HTR-8/SVneo (cell line): ENCODE data around the gene KLHL29.
"Not testable (repeated sequence)": the region's sequence is repeated elsewhere in the genome, so short reads cannot be mapped to it uniquely, and the experiment has no call there.

Experiments
- DNase-seq: peaks from one replicate; pipeline ENCODE4 v3.0.0; 2011; ENCODE audit warnings: low spot score, mixed read lengths; ENCODE audit not compliant: insufficient read length
- FAIRE-seq: peaks from 2 replicates; lab custom pipeline; 2011; peaks lifted over from hg19 to GRCh38; lab: Jason Lieb, UNC

Gene KLHL29

DNA sequence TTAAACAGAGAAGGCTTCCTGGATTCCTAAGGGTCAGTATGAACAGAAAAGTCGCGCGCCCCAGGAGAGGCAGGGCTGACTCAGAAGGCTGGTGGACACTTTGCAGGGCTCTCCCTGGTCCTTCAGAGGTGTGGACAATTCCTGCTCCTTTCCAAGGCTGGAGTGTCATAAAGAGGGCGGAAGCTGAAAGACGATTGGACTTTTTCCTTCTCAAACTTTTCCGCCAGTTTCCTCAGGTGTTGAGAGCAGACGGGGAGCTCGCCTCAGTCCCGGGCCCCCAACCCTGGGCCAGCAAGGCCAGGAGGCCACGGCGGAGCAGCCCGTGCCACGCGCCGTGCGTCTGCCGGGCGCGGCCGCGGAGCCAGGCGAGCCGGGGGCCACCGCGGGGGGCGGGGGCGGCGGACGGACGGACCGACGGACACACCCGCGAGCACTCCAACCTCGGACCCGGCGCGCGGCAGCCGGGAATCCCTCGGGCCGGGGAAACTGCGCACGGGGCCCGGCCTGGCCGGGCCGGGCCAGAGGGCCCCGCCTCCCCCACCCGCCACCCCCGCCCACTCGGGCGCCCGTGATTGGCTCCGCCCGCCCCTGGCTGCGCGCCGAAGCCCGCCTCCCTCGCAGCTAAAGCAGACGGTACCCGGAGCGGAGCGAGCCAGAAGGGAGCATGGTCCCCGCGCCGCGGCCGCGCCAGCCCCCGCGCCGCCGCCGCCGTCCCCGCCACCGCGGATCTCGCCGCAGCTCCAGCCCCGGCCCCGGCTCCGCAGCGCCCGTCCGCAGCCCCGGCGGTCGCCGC lies at the start of gene KLHL29:
Gene KLHL29, plus strand, starts transcription at position 629 of the 793 bp plus-strand sequence. CDS start 177,018 bp downstream, outside the sequence.
- no peak for FAIRE-seq
- peak; percentile 83 for DNase-seq

DNA sequence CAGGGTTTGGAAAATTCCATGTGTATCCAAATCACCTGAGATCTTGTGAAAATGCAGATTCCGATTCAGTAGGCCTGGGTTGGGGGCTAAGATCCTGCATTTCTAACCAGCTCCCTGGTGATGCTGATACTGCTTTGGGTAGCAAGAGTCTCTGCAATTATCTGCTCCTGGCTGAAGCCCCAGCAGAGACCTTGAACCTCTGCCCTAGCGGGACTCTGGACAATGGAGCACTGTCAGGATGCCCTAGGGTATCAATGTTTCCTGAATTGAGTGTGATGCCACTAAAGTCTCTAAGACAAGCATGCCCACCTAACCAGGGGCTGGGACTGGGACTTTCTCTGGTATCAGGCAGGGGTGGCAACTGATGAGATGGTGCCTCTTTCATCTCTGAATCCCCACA lies 49.4 kb upstream of the KLHL29 start:
- DNase-seq, result no peak
- FAIRE-seq, result no peak

DNA sequence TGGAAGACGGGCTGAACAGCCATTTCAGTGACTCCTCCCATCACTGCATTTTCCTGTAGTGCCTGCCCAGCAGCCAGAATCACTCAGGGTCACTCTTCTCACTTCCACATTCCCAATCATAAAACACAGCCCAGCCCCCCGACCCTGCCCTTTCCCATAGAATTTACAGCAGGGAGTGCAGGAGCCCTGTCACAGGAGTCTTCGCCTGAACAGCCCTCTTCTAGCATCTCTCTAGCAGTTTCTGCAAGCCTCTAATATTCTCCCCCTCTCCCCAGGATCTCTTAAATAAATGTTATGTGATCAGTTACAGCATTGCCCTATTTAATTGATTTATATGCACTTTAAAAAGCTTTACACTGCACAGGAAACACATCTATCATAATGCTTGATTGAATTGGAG lies 42.9 kb upstream of the KLHL29 start:
- no peak for DNase-seq
- no peak for FAIRE-seq

DNA sequence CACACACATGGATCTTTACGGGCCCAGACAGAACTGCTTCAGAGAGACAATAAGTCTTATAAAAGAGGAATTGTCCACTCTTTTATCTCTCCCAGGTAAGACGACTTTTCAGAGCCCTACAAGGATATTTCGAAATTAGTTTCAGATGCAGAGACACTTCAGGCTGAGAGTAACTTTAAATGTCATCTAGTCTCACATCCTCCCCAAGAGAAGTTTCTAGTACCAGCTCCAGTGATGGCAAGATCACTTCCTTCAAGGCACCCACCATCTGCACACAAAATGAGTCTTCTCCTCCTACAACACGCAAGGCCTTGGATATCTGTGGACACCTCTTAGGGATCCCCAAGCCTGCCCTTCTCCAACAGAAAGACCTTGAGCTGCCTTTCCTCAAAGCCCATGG lies 39.0 kb upstream of the KLHL29 start:
- FAIRE-seq (no peak), DNase-seq (no peak)

DNA sequence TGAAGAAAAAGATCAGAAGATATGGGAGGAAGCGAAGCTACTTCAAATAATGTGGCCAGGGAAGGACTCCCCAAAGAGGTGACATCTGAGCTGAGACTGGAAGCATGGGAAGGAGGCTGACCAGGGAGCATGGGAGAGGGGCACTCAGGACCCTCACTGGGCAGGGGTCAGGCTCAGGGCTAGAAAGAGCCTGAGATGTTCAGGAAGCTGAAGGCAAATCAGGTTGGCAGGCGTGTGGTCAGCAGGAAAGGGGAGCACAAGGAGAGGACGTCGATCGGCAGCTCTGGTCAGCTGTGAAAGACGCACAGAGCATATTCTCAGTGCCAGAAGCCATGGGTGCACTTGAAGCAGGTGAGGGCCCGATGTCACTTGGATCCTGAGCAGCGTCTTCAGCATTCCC lies 38.2 kb upstream of the KLHL29 start:
- no peak for FAIRE-seq

DNA sequence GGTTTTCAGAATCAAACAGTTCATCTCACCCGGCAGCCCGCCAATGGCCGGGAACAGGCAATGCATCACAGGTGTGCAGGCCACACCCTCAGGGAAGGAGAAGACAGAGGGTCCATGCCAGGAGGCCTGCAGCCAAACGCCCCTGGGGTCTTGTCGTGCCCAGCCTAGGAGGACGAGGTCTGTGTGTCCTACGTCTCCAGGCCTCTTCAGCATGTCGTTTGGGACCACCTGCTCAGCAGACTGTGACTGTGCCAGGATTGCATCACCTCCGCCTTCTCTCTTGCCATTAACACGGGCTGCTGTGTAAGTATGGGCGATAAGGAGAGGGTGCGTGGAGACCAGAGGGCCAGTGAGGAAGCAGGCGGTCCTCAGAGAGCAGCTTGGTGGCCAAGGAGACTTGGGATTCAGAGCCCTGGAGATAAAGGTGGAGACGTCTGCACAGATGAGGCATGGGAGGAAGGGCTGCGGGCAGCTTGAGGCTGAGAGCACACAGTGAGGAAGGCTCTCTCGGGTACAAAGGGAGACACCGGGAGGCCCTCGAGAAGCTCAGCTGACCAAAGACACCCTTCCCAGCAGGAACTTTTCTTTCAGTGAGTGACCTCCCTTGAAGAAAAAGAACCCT lies 37.4 kb upstream of the KLHL29 start:
- FAIRE-seq (no peak), DNase-seq (no peak)

More for the DNA sequence above, 38.2 kb upstream of the KLHL29 start:
- DNase-seq, result no peak

DNA sequence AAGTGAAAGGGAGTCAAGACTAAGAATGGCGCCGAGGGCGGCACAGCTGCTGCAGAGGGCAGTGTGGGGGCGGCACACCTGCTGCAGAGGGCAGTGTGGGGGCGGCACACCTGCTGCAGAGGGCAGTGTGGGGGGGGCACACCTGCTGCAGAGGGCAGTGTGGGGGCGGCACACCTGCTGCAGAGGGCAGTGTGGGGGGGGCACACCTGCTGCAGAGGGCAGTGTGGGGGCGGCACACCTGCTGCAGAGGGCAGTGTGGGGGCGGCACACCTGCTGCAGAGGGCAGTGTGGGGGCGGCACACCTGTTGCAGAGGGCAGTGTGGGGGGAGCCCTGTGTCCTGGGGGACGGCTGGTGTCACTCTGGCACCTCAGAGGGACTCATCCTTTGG lies 36.9 kb upstream of the KLHL29 start:
- FAIRE-seq, DNase-seq: not testable (repeated sequence)

DNA sequence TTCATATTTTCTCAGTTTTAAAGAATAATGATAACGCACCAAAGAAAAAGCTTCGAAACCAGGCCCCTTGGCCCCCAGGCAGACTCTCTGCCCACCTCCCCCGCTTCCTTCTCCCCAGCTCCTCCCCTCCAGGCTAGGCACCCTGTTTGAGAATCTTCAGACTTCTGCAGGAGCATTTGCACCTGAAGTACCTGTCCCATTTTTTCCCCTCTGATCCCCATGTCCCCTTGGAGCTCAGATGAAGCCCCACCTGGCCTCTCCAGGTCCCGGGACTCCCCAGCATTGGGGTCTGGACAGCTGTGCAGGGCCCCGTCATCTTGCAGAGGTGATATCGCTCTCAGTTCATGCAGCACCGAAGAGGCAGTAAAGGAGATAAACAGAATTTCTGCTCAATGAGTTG lies 35.5 kb upstream of the KLHL29 start:
- FAIRE-seq, result no peak

DNA sequence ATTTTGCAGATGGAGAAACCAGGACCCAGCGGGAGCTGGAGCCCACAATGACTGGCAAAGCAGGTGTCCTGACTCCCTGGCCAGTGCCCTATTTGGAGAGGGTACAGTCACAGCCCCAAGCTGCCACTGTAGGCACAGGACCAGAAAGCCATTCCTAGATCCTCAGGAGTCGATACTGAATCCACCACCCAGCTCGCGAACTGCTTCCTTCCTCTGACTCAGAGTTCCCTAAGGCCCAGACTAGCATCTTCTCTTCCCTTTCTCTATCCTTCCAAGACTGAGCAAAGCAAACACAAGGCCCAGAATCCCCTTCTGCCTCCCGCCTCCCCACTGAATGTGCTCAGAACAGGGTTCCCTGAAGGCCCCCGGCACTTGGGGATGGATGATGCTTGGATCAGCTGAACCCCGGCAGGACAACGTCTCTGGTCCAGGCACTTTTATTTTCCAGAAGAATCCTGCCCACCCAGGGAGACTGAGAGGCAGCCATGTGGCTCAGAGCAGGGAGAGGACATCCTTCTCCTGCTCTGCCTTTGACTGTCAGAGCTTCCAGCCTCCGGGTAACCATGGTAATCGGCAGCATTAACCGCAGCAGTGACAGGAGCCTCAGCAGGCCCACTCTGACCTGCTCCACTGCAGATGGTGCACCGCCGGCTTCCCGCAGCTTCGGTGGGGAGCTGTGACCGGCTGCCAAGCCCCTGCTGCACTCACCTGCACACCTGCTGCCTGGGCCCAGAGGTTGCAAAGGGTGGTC lies 34.8 kb upstream of the KLHL29 start:
- DNase-seq (no peak), FAIRE-seq (no peak)

More for the DNA sequence above, 35.5 kb upstream of the KLHL29 start:
- DNase-seq, result no peak

DNA sequence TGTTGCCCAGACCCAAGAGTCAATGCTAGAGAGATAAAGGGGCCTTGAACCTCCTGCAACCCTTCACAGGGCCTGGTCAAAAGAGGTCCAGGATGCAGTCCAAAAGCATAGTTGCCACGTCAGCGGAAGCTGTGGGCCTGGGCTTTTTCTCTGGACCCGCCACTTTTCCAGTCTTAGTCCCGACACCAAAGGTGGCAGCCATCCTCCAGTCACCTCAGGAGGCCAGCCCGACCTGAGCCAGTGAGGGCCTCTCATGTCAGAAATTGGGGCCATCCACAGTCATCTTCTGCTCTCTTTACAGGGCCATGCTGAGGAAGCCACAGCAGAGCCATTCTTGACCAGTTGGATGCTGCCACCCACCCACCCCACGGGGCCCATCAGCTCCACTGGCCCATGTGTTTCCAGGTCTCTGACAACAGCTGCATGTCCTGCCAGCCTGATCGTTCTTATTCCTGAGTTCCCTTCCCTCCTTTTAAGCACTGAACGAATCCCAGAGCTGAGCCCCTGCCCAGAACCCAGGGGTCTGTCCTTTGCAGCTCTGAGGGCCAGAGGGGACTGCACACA lies 34.1 kb upstream of the KLHL29 start:
- no peak for FAIRE-seq
- DNase-seq, result no peak

DNA sequence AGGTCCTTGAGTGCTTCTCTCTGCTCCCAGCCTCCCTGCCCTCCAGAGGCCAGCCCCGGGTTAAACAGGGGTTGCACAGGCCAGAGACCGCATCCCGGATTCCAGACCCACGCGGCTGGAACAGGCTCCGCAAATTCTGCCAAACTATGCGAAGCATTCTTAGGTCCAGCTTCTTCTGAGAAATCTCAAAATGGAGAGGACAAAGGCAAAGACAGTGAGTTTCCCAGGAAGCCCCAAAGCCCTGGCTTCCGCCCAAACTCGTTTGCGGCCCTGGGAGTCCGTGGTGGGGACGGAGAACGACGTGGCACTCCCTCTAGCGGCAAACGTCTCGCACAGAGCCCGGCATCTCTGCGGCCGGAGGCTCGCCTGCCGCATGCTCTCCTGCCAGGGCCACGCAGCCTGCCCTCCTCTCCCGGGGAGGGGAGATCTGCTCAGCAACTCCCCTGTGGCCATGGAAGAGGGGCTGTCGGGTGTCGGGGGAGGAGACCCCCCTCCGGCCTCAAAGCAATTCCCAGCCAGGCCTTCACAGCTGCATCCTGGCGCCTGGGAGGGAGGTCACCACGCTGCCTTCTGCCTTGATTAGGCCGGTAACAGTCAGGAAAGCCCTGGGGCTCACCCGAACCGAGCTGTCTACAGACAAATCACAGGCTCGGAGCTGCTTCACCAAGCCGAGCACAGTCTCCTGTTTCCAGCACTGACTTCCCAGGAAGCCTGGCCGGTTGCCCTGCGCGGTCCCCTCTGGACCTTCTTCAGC lies 33.4 kb upstream of the KLHL29 start:
- DNase-seq (peak; percentile 74), FAIRE-seq (no peak)

DNA sequence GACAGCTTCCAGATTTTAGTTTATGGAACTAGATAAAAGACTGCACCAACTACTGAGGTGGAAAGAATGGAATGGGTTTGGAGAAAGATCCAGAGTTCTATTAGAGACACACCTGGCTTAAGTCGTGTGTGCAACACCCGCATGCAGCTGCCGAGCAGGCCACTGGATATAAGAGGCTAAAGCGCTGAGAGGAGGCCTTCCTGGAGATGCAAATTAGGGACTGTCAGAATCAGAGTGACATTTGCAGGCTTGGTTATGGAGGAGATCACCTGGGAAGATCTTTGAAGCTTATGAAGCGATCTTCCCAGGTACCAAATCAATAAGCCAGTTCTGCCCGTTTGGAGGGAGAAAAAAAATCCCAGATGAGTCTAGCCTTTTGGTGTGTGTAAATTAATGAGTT lies 30.4 kb upstream of the KLHL29 start:
- FAIRE-seq (no peak), DNase-seq (no peak)

DNA sequence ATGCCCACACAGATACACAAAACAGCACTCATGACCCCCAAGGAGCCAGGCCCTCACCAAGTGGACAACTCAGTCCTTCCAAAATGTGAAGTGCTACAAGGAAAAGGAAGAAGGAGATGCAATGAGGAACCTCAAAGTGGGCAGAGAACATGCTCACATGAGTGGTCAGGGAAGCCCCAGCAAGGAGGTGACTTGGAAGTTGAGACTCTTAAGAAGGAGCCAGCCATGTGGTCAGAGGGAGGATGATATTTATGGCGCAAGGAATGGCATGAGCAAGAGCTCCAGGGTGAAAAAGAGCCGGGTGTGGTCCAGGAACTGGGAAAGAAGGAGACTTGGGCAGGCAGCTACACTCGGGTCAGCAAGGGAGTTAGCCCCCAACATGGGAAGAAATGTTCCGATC lies 30.0 kb upstream of the KLHL29 start:
- no peak for DNase-seq
- FAIRE-seq, result no peak

DNA sequence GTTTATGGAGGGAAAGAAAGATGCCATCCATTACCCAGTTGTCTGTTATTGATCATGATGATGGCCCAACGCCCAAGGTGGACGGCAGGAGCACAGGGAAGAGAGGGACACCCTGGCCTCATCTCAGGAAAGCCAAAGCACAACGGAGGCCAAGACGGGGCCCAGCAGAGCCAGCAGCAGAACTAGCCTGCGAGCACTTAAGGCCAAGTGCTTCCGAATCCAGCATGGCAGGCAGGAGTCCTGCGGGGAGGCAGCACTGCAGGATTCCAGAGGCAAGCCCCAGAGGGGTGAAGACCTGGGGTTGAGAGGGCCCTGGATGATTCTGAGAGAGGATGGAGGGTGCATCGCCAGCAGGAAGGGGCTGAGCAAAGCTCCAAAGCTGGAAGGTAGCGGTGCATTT lies 28.3 kb upstream of the KLHL29 start:
- DNase-seq (no peak), FAIRE-seq (no peak)

DNA sequence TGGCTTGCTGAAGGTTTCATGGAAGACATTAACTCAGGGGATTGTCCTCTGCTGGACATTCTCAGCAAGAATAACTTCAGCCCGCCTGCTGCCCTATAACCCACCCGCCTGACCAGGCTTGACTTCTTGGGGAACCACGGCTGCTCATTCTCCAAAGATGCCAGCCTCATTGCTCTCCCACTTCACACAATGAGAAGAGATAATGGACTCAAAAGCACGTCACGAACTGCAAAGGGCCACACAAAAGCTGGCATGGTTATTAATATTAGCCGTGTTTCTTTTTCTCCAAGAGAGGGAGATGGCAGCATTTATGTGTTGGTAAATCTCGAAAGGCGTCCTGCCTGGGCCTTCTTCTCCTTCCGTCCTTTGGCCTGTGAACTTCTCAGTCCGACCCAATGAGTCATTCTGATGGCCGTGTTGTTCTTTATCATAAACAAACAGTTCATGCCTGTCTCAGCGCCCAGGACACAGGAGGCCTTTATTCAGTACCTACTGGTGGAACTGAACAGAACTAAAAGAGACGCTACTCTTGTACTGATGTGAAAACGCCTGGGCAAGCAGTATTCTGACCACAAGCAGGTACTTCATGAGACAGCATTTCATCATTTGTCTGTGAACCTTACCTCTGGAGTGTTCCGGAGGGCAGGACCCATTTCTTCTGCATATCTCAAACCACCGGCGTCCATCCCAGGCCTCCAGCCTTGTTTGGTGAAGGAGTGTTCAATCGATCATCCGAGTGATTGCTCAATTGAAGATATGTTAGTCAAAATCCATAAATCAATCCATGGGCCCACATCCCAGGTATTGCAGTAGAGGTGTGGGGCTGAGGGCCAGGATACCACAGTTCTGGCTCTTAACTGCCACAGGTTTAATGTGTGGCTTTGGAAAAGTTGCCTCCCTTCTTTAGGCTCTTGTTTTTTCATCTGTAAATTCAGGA lies 25.1 kb upstream of the KLHL29 start:
- DNase-seq (no peak), FAIRE-seq (no peak)

DNA sequence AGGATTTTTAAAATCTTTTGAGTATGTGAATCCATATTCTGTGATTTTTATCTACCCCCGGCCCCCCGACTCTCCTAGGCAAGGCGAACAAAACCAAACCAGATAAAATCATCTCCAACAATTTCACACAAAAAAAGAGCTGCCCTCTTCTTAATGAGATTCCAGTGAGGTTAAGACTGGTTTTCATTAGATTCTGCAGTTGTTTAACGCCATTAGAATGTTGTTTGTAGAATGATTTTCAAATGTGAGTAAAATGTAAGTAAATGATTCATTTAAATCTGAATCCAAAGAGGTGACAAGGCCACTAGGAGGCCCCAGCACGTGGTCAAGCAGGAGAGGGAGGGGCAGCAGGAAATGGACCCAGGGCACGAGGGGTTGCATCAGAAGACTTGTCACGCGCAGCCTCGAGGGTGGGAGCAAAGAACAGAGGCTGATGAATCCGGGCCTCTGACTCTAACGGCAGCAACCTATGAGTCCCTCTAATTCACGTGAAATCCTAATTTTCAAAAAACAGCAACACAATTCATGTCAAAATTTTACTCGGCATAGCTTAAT lies 24.3 kb upstream of the KLHL29 start:
- no peak for DNase-seq
- no peak for FAIRE-seq

DNA sequence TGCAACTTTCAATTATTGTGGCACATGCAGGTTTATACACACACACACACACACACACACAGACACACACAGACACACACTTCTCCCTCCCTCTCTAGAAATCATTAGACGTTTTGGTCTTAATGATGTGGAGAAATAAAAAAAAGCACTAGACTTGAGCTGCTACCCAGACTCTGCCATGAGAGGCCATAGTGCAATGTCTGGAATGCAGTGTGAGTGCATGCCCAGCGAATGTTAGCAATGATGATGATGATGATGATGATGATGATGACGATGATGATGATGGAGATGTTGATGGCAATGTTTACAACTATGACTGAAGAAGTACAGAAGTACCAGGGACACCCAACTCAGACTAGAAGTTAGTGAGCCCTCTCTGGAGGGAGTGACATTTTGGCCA lies 23.8 kb upstream of the KLHL29 start:
- peak; percentile 63 for FAIRE-seq
- DNase-seq, result no peak

DNA sequence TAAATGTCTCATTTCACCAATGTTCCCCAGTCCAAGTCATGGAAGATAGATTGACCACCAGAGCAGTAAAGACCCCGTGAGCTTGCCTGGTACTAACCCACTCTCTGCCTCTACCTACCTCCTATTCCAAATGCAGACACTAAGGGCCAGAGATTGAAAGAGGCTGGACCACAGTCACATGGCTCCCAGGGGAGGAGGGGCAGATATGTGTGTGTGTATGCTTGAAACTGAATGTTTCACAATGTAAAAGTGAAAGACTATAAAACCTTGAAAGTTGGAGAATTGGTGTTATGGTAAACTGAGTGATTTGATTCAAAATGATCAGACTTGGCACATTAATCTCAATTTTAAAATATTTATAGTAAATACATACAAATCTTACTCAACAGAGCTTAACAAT lies 21.7 kb upstream of the KLHL29 start:
- no peak for FAIRE-seq
- DNase-seq, result no peak

DNA sequence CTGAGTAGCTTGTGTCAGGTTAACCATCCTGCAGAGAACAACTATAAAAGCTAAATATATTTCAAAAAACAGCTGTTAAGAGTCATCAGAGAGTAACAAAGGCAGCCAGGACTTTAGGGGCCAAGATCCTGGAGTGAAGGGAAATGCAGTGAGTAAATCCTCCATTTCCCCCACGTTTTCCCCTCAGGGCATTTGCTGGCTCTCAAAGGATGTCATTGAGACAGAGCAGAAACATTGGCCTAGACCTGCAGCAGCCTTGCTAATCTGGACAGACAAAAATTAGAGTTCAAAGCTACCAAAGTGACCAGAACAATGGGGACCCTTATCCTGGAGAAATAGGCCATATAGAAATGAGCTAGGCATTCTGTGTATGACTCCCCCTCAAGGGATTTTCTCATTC lies 21.1 kb upstream of the KLHL29 start:
- no peak for FAIRE-seq

More for the DNA sequence above, 21.1 kb upstream of the KLHL29 start:
- DNase-seq, result no peak
